DMS114 treated with DMSO at 0.1 percent for 48 hours (cell line): ENCODE data around the gene DEPDC5.
A peak's percentile ranks its signal among the peaks of the same experiment; 100 is the strongest.
"Not testable (repeated sequence)": the region's sequence is repeated elsewhere in the genome, so short reads cannot be mapped to it uniquely, and the experiment has no call there.

Experiments used
- DNase-seq: peaks from one replicate; lab custom pipeline; 2025; ENCODE audit not compliant: unreplicated experiment; lab: John Stamatoyannopoulos, UW

DEPDC5 gene

DNA sequence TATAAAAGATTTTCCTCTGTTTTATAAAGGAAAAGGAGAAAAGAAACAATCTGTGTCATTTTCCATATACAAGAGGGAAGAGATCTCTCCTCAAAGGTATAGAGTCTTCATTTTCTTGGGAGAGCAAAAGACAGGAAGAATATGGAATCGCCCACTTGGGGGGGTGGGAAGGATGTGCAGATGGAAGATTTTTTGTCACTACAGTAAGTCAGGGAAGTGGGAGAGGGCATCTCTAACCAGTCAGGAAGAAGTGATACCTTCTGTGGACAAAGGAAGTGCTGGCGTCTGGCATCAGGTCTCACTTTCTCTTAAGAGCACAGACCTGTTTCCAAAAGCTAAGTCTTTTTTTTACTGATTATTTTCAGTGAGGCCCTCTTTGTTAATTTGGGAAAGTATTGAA, 5.3 kb upstream of the DEPDC5 start:
- no peak for DNase-seq

DNA sequence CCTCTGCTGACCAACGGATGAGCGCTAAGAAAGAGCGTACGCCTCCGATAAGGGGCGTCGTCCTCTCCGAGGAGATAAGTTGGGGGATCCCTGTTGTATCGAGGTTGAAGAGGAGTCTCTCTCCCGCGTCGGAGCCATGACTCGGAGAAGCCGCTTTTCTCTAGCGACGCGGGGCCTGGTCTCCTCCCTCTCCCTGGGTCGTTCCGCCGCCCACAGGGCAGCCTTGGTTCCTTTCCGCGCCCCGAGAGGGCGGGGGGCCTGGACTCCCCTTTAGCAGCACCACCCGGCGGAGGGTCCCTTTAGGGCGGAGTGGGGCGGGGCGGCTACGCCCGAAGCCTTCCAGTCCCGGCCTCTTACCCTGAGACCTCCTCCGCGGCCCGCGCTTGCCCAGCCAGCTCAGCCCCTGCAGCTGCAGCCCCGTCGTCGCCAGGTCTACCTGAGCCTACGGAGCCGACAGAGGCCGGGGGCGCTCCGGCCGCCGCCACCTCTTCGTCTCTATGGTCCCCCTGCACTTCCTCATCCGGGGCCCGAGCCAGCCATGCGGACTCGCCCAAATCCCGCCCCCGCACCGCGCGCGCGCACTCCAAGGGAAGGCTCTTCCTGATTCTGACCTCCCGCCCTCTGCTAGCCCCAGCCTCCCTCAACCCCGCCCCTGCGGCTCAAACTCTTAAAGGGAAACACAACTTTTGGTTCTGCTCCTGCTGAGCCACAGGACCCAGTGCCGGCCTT, 4.0 kb upstream of the DEPDC5 start, which contains the start of gene PRR14L:
TSS of gene PRR14L (minus strand) at position 497 of the 729 bp plus-strand sequence. CDS start 11,272 bp downstream, outside the sequence.
- peak; percentile 91 for DNase-seq

DNA sequence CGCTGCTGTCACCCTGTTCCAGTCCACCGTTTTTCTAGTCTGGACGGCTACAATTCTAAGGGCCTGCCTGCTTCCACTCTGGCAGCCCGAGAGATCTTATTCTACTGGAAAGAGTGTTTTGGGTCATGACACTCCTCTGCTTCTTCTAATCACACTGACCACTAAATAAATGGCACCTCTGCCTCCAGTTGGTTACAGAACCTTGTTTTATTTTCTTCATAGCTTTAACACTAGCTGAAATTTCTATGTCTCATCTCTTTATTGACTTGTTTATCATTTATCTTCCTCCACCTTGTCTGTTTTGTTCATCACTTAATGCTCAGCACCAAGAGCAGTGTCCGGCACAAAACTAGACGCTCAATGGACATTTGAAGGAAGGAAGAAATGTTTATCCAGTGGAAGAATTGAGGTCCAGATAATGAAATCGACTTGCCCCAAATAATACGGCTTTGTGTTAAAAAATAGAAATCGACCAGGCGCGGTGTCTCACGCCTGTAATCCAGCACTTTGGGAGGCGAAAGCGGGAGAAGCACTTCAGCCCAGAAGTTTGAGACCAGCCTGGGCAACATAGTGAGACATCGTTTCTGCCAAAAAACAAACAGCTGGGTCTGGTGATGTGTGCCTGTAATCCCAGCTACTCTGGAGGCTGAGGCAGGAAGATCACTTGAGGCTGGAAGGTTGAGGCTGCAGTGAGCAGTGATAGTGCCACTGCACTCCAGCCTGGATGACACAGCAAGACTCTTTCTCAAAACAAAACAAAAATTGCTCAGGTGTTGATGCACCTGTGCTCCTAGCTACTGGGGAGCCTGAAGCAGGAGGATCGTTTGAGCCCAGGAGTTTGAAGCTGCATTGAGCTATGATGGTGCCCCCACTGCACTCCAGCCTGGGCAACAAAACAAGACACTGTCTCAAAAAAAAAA, 3.2 kb upstream of the DEPDC5 start:
- peak; percentile 53 for DNase-seq

DNA sequence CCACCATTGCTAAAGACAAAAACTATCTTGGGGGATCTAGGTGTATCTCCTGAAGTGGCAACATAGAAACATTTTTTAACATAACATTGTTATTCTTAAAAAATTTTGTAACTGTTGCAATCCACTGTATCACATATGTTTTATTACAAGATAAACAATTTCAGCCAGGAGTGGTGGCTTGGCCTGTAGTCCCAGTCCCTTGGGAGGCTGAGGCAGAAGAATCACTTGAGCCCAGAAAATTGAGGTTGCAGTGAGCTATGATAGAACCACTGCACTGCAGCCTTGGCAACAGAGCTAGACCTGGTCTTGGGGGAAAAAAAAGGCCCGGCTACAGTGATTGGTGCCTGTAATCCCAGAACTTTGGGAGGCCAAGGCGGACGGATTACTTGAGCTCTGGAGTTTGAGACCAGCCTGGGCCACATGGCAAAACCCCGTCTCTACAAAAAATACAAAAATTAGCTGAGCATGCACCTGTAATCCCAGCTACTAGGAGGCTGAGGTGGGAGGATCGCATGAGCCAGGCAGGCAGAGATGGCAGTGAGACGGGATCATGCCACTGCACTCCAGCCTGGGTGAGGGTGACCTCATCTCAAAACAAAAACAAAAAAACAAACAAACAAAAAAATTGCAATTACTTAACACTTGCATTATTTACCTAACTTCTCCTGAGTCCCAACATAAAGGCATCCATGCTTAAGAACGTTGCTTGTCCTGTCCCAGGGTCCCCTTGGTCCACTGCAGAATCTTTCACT, 1.5 kb upstream of the DEPDC5 start:
- DNase-seq: no peak

DNA sequence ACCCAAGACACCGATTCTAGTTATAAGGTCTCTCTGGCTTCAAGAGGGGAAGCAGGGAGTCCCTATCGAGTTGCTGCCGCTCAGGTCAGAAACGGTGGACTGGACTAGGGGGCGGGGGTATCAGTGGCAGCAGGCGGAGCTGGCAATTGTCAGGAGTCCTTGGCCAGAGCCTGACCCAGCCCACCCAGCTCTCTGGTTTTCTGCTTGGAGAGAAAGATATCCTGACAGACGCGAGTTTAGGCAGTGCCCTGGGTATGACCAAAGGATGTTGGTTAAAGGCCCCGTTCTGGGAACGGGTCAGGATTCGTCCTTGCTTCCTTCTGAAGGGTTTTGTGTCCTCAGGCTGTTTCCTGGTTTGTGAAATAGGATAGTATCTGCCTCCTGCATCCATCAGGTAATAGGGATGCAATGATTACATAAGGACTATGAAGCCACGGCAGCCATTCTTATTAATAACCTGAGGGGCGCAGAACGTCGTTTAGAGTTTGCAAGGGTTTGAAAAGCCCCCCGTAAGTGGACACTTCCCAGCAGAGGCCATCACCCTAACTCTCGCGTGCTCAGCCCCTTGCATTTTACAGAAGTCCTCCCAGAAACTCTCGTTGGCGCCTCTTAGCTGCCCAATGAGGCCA, 700 bp upstream of the DEPDC5 start:
- no peak for DNase-seq

DNA sequence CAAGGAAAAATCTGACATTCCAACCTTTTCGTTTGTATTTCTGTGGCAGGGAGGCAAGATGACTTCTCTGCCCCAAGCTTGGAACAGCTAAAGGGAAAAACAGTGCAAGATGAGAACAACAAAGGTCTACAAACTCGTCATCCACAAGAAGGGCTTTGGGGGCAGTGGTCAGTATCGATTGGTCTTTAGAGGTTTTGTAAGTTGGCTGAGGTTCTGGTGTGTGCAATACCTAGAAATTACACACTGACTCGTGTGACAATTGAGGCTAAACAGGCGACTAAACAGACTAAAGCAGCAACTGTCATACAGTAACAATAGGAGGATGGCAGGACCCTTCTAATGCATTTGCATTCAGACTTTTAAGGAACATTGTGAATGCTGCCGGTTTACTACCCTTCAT, 994 bp downstream of the DEPDC5 start:
- no peak for DNase-seq

DNA sequence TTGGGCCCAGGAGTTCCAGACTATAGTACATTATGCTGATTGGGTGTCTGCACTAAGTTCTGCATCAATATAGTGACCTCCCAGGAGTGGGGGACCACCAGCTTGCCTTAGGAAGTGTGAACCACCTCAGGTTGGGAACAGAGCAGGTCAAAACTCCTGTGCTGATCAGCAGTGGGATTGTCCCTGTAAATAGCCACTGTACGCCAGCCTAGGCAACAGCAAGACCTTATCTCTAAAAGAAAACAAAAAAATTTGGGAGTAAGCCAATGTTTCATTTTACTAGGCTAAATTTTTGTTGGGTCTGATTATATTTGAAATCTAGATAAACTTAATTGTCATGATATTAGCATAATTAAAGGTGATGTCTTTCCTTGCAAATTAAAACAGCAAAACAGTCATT, 3.4 kb downstream of the DEPDC5 start:
- no peak for DNase-seq

DNA sequence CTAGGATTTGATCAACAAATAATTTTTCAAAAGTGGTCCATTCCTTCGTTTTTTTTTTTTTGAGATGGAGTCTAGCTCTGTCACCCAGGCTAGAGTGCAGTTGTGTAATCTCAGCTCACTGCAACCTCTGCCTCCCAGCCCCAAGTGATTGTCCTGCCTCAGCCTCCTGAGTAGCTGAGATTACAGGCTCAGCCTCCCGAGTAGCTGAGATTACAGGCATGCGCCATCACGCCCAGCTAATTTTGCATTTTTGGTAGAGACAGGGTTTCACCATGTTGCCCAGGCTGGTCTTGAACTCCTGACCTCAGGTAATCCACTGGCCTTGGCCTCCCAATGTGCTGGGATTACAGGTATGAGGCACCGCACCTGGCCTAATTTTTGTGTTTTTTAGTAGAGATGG, 5.0 kb downstream of the DEPDC5 start:
- not testable (repeated sequence) for DNase-seq

DNA sequence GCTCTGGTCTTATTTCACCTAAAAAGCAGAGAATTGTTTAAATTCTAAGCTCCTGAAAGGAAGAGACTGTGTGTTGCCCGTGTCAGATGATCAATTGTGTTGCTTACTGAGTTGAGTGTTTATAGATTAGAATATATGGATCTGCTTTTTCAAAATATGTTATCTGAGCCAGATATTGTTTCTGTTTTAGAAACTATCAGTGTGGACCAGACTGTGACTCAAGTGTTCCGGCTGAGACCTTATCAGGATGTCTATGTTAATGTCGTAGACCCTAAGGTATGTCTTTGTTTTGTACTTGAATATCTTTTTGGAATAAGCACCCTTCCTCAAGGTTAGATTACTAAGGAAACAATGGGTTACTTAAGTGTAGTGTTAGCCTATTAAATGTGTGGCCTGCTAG, 11.0 kb downstream of the DEPDC5 start:
- DNase-seq: no peak

DNA sequence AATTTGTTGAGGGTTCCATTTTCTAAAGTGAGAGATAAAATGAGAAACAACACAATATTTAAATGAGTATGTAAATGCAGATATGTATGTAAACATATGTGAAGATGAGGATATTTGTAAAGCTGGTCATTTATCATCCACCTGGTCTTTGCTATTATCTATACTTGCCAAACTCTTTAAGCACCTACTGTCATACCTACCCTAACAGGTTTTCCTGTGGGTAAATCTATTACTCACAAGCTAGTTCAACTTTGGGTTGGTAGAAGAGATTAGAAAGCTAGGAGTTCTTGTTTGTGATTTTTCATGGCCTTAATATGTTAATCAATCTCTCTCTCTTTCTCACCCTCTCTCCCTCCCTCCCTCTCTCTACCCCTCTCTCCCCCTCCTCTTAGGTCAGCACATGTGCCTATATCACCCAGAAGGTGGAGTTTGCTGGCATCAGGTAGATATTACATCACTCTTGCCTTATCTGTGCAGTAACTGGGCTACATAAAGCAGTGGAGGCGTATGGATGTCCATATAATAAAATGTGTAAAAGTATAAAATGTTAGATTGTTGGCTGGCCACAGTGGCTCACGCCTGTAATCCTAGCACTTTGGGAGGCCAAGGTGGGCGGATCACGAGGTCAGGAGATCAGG, 14.7 kb downstream of the DEPDC5 start:
- no peak for DNase-seq

DNA sequence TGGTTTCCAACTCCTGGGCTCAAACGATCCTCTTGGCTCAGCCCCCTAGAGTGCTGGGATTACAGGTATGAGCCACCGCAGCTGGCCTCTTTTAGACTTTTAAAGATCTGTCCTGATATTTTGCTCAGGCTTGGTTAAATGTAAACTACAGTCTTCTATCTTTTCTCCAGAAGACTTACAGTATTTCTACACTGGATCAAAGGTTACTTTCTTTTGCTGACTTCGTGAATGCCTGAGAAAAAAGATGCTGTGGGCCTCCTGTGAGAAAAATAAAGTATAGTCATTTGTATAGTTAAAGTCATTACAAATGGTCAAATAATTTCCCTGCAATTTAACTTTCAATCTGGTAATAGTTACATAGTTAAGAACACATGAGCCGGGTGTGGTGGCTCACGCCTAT, 19.6 kb downstream of the DEPDC5 start:
- DNase-seq: no peak

DNA sequence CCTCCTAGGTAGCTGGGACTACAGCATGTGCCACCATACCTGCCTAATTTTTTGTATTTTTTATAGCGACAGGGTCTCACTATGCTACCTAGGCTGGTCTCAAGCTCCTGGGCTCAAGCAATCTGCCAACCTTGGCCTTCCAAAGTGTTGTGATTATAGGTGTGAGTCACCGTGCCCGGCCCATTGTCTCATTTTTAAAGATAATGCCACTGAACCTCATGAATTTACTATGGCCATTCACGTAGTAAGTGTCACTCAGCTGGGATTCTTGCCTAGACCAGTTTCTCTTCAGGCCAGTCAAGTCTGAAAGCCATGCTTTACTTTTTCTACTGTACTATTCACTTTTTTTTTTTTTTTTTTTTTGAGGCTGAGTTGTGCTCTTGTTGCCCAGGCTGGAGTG, 22.4 kb downstream of the DEPDC5 start:
- no peak for DNase-seq

DNA sequence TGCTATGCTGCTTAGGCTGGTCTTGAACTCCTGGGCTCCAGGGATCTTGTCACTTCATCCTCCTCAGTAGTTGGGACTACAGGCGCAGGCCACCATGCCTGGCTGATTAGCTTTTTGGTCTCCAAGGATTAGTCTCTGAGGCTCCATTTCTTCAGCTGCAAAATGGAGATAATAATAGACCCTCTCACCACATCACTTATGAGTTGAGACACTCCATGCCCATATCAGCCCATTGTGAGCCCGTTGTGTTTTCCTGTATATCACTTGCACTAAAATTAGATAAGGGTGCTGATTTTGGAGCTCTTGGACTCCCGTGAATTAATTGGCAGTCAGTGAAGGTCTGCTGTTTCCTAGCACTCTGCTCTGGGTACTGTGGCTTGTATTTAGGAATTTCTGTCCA, 36.0 kb downstream of the DEPDC5 start:
- no peak for DNase-seq

DNA sequence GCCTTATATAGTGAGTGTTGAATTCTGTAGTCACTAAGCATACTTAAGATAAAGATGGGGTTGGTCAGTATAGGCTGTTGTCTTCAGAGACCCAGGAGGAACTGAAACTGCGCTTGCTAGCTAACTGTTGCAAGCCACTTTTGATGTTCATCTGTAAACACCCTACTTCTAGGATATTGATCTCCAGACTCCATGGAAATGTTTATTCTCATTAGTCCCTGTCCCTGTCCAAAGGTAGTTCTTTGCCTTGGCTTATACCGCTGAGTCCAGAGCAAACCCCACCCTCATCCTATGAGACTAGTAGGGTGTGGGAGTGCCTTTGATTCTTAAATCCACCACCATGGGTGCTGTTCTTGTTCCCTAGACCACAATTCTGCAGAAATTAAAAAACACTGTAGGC, 36.4 kb downstream of the DEPDC5 start:
- no peak for DNase-seq

DNA sequence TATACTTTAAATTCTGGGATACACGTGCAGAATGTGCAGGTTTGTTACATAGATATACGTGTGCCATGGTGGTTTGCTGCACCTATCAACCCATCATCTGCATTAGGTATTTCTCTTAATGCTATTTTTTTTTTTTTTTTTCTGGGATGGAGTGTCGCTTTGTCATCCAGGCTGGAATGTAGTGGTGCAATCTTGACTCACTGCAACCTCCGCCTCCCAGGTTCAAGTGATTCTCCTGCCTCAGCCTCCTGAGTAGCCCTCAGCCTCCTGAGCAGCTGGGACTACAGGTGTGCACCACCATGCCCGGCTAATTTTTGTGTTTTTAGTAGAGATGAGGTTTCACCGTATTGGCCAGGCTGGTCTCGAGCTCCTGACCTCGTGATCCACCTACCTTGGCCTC, 45.5 kb downstream of the DEPDC5 start:
- not testable (repeated sequence) for DNase-seq

DNA sequence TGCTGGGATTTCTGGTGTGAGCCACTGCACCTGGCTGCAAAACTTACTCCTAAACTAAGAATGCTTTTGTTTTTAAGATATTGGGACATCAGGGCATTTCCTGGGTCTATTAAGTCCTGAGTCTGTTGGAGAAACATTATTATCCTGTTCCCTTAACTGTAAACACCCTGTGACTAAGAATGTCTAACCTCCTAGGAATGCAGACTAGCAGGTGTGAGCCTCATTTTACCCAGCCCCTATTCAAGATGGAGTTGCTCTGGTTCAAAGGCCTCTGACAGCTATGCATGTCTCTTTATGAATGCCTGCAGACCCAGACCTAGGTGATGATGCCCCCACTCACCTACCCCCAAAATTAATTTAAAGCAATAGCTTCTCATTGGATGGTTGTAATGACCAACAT, 46.2 kb downstream of the DEPDC5 start:
- no peak for DNase-seq

DNA sequence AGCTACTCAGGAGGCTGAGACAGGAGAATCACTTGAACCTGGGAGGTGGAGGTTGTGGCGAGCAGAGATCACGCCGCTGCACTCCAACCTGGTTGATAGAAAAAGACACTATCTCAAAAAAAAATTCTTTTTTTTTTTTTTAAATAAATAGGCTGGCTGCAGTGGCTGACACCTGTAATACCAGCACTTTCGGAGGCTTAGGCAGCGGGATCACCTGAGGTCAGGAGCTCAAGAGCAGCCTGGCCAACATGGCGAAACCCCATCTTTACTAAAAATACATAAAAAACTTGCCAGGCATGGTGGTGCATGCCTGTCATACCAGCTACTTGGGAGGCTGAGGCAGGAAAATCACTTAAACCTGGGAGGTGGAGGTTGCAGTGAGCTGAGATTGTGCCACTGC, 47.0 kb downstream of the DEPDC5 start:
- not testable (repeated sequence) for DNase-seq

DNA sequence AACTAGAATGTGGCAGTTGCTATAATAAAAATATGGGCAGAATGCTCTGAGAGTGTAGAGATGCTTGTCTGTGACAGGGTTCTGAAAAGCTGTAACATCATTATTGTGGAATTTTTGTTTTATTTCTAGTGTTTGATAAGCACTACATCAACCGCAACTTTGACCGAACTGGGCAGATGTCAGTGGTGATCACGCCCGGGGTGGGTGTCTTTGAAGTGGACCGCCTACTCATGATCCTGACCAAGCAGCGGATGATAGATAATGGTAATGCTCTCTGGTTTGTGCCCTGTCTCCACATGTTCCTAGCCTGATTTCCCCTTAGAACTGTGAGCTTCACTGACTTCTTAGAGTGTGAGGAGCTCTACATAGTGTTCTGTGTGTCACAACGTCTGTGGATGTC, 48.8 kb downstream of the DEPDC5 start:
- DNase-seq: no peak

DNA sequence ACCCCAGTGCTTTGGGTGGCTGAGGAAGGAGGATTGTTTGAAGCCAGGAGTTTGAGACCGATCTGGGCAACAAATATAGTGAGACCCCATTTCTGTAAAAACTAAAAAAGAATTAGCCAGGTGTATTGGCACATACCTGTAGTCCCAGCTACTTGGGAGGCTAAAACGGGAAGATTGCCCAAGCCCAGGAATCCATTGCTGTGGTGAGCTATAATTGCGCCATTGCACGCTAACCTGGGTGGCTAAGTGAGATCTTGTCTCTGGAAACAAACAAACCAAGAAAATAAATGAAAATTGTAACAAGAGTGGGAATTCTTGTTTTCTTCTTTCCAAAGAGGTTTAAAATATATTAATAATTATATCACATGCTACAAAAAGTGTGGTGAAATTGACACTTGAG, 52.9 kb downstream of the DEPDC5 start:
- no peak for DNase-seq

DNA sequence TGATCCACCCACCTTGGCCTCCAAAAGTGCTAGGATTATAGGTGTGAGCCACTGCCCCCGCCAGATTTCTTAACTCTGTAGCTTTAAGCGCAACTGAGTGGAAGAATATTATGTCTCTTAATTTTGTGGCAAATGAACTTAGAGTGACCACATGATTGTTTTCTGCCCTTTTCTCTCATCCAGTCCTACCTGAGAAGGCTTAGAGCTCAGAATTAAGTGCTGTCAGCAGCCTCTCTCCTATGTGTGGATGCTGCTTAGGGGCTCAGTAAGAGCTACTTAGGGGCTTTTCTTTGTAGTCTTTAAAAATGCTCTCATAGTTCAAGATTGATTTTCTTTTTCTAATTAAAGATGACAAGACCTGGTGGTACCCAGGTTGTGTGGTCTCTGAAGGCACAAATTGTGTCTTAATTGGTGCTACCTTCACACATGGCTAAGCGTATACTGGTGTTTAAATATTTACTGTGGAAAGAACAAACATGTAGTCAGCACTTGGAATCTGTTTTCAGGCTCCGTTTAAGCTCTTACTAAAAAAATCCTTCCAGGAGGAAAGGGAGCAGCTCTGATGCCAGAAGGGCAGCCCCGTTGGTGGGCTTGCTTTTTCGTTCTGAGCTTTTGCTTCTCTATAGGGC, 59.3 kb downstream of the DEPDC5 start:
- no peak for DNase-seq
